ENCODE results near the gene ADGRG7. TPM values are rescaled to one million over a fixed set of nuclear protein-coding genes. Genes with fewer than 3 reads are reported as not detected.

The ADGRG7 gene
- total RNA-seq, 1 donor from 2014 or later, result not detected

- Mint-ChIP-seq H3K27me3 (ENCODE audit: low read depth) (peaks cover 30% of the 10 kb centered on the region), H3K27ac (ENCODE audit: unreplicated experiment) (no peak overlapping the region), H3K4me3 (ENCODE audit: unreplicated experiment) (no peak overlapping the region), H3K36me3 (ENCODE audit: low read depth) (no peaks in the 10 kb centered on the region), H3K9me3 (ENCODE audit: low read depth) (no peaks in the 10 kb centered on the region), H3K4me1 (ENCODE audit: low read depth) (no peaks in the 10 kb centered on the region)
- no peak for DNase-seq (ENCODE audit: low spot score)
- TF ChIP-seq CTCF (IDR thresholded peaks at IDR 0.05), result peak; percentile 28
These were observed 25.3 kb downstream of the ADGRG7 start for GRCh38 chr3:100634493-100635272.

- Mint-ChIP-seq H3K4me3 (ENCODE audit: unreplicated experiment) (no peak overlapping the region), H3K9me3 (ENCODE audit: low read depth) (no peaks in the 10 kb centered on the region), H3K36me3 (ENCODE audit: low read depth) (no peaks in the 10 kb centered on the region), H3K4me1 (ENCODE audit: low read depth) (no peaks in the 10 kb centered on the region), H3K27ac (ENCODE audit: unreplicated experiment) (no peak overlapping the region), H3K27me3 (ENCODE audit: low read depth) (peaks cover 27% of the 10 kb centered on the region)
- DNase-seq (ENCODE audit: low spot score), result no peak
- TF ChIP-seq CTCF (IDR thresholded peaks at IDR 0.05), result no peak
These were observed 25.9 kb downstream of the ADGRG7 start for GRCh38 chr3:100635273-100635701.

GRCh38 chr3:100637197-100637631 lies 27.8 kb downstream of the ADGRG7 start:
- Mint-ChIP-seq H3K4me1 (ENCODE audit: low read depth) (peaks cover 6% of the 10 kb centered on the region), H3K9me3 (ENCODE audit: low read depth) (no peaks in the 10 kb centered on the region), H3K27ac (ENCODE audit: unreplicated experiment) (no peak overlapping the region), H3K4me3 (ENCODE audit: unreplicated experiment) (no peak overlapping the region), H3K27me3 (ENCODE audit: low read depth) (peaks cover 24% of the 10 kb centered on the region), H3K36me3 (ENCODE audit: low read depth) (no peaks in the 10 kb centered on the region)
- TF ChIP-seq CTCF (IDR thresholded peaks at IDR 0.05), result no peak
- DNase-seq (ENCODE audit: low spot score), result no peak

- TF ChIP-seq CTCF (IDR thresholded peaks at IDR 0.05), result no peak
- Mint-ChIP-seq H3K36me3 (ENCODE audit: low read depth) (no peaks in the 10 kb centered on the region), H3K27ac (ENCODE audit: unreplicated experiment) (no peak overlapping the region), H3K27me3 (ENCODE audit: low read depth) (peaks cover 15% of the 10 kb centered on the region), H3K4me1 (ENCODE audit: low read depth) (peaks cover 11% of the 10 kb centered on the region), H3K9me3 (ENCODE audit: low read depth) (no peaks in the 10 kb centered on the region), H3K4me3 (ENCODE audit: unreplicated experiment) (no peak overlapping the region)
- DNase-seq (ENCODE audit: low spot score), result no peak
These were observed 31.2 kb downstream of the ADGRG7 start for GRCh38 chr3:100640633-100641032.

- Mint-ChIP-seq H3K36me3 (ENCODE audit: low read depth) (no peaks in the 10 kb centered on the region), H3K4me3 (ENCODE audit: unreplicated experiment) (no peak overlapping the region), H3K27ac (ENCODE audit: unreplicated experiment) (no peak overlapping the region), H3K27me3 (ENCODE audit: low read depth) (peaks cover 17% of the 10 kb centered on the region), H3K9me3 (ENCODE audit: low read depth) (no peaks in the 10 kb centered on the region), H3K4me1 (ENCODE audit: low read depth) (peaks cover 11% of the 10 kb centered on the region)
- no peak for TF ChIP-seq CTCF (IDR thresholded peaks at IDR 0.05)
- DNase-seq (ENCODE audit: low spot score), result no peak
These were observed 32.2 kb downstream of the ADGRG7 start for GRCh38 chr3:100641471-100642032.

All from chondrocyte (in vitro differentiated cells).